Measurements from ENCODE around the gene CFAP61.
"Not testable (repeated sequence)": the region's sequence is repeated elsewhere in the genome, so short reads cannot be mapped to it uniquely, and the experiment has no call there.

Gene CFAP61

GRCh38 chr20:20342066-20342465 lies 289.7 kb downstream of the CFAP61 start:
- H3K36me3 ChIP-seq (ENCODE audit: insufficient read depth, low read length) = no peaks in the 10 kb centered on the region
- no peak overlapping the region for H3K4me3 ChIP-seq (ENCODE audit: low read depth, low read length)
- no peak overlapping the region for H2AFZ ChIP-seq (ENCODE audit: low read length, unreplicated experiment)
- no peaks in the 10 kb centered on the region for H3K79me2 ChIP-seq (ENCODE audit: control insufficient read depth, insufficient read depth, low read length, unreplicated experiment)
- no peaks in the 10 kb centered on the region for H3K4me1 ChIP-seq (ENCODE audit: control insufficient read depth, insufficient read depth, low read length, unreplicated experiment)
- H3K27me3 ChIP-seq (ENCODE audit: insufficient read depth, low read length) = peaks cover 10% of the 10 kb centered on the region
- H3K27ac ChIP-seq (ENCODE audit: low read depth, low read length) = no peak overlapping the region

- Histone ChIP-seq H3K27me3 (ENCODE audit: insufficient read depth, low read length) (peaks cover 10% of the 10 kb centered on the region), H3K27ac (ENCODE audit: low read depth, low read length) (no peak overlapping the region), H3K79me2 (ENCODE audit: control insufficient read depth, insufficient read depth, low read length, unreplicated experiment) (no peaks in the 10 kb centered on the region), H3K4me3 (ENCODE audit: low read depth, low read length) (no peak overlapping the region), H2AFZ (ENCODE audit: low read length, unreplicated experiment) (no peak overlapping the region), H3K36me3 (ENCODE audit: insufficient read depth, low read length) (no peaks in the 10 kb centered on the region), H3K4me1 (ENCODE audit: control insufficient read depth, insufficient read depth, low read length, unreplicated experiment) (no peaks in the 10 kb centered on the region)
Measured at GRCh38 chr20:20343932-20344331, 291.6 kb downstream of the CFAP61 start.

DNA sequence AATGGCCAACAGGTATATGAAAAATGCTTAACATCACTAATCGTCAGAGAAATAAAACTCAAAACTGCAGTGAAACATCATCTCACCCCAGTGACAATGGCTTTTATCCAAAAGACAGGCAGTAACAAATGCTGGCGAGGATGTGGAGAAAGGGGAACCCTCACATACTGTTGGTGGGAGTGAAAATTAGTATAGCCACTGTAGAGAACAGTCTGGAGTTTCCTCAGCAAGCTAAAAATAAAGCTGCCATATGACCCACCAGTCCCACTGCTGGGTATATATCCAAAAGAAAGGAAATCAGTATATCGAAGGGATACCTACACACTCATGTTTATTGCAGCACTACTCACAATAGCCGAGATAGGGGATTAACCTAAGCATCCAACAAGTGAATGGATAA lies 292.1 kb downstream of the CFAP61 start:
- H3K27ac ChIP-seq (ENCODE audit: low read depth, low read length) = no peak overlapping the region
- H3K4me3 ChIP-seq (ENCODE audit: low read depth, low read length) = no peak overlapping the region
- no peaks in the 10 kb centered on the region for H3K4me1 ChIP-seq (ENCODE audit: control insufficient read depth, insufficient read depth, low read length, unreplicated experiment)
- no peaks in the 10 kb centered on the region for H3K36me3 ChIP-seq (ENCODE audit: insufficient read depth, low read length)
- H3K79me2 ChIP-seq (ENCODE audit: control insufficient read depth, insufficient read depth, low read length, unreplicated experiment) = no peaks in the 10 kb centered on the region
- peaks cover 10% of the 10 kb centered on the region for H3K27me3 ChIP-seq (ENCODE audit: insufficient read depth, low read length)
- H2AFZ ChIP-seq (ENCODE audit: low read length, unreplicated experiment) = no peak overlapping the region

- Histone ChIP-seq H3K4me1 (ENCODE audit: control insufficient read depth, insufficient read depth, low read length, unreplicated experiment) (no peaks in the 10 kb centered on the region), H3K27me3 (ENCODE audit: insufficient read depth, low read length) (no peaks in the 10 kb centered on the region), H3K79me2 (ENCODE audit: control insufficient read depth, insufficient read depth, low read length, unreplicated experiment) (no peaks in the 10 kb centered on the region), H3K27ac (ENCODE audit: low read depth, low read length) (no peak overlapping the region), H3K36me3 (ENCODE audit: insufficient read depth, low read length) (no peaks in the 10 kb centered on the region), H3K4me3 (ENCODE audit: low read depth, low read length) (no peak overlapping the region), H2AFZ (ENCODE audit: low read length, unreplicated experiment) (no peak overlapping the region)
Measured at GRCh38 chr20:20353576-20353975, 301.2 kb downstream of the CFAP61 start.

- not testable (repeated sequence) for H3K27me3 ChIP-seq (ENCODE audit: insufficient read depth, low read length); H2AFZ ChIP-seq (ENCODE audit: low read length, unreplicated experiment); H3K4me1 ChIP-seq (ENCODE audit: control insufficient read depth, insufficient read depth, low read length, unreplicated experiment); H3K27ac ChIP-seq (ENCODE audit: low read depth, low read length); H3K4me3 ChIP-seq (ENCODE audit: low read depth, low read length); H3K36me3 ChIP-seq (ENCODE audit: insufficient read depth, low read length); H3K79me2 ChIP-seq (ENCODE audit: control insufficient read depth, insufficient read depth, low read length, unreplicated experiment)
Measured at GRCh38 chr20:20355503-20355902, 303.2 kb downstream of the CFAP61 start.

- H3K27ac ChIP-seq (ENCODE audit: low read depth, low read length) = no peak overlapping the region
- no peaks in the 10 kb centered on the region for H3K36me3 ChIP-seq (ENCODE audit: insufficient read depth, low read length)
- H3K27me3 ChIP-seq (ENCODE audit: insufficient read depth, low read length) = peaks cover 33% of the 10 kb centered on the region
- H3K4me3 ChIP-seq (ENCODE audit: low read depth, low read length) = no peak overlapping the region
- H3K4me1 ChIP-seq (ENCODE audit: control insufficient read depth, insufficient read depth, low read length, unreplicated experiment) = no peaks in the 10 kb centered on the region
- H2AFZ ChIP-seq (ENCODE audit: low read length, unreplicated experiment) = no peak overlapping the region
- no peaks in the 10 kb centered on the region for H3K79me2 ChIP-seq (ENCODE audit: control insufficient read depth, insufficient read depth, low read length, unreplicated experiment)
Measured at GRCh38 chr20:20358801-20359200, 306.5 kb downstream of the CFAP61 start.

- Histone ChIP-seq H2AFZ (ENCODE audit: low read length, unreplicated experiment) (no peak overlapping the region), H3K27me3 (ENCODE audit: insufficient read depth, low read length) (peaks cover 42% of the 10 kb centered on the region), H3K4me1 (ENCODE audit: control insufficient read depth, insufficient read depth, low read length, unreplicated experiment) (no peaks in the 10 kb centered on the region), H3K4me3 (ENCODE audit: low read depth, low read length) (no peak overlapping the region), H3K79me2 (ENCODE audit: control insufficient read depth, insufficient read depth, low read length, unreplicated experiment) (no peaks in the 10 kb centered on the region), H3K27ac (ENCODE audit: low read depth, low read length) (no peak overlapping the region), H3K36me3 (ENCODE audit: insufficient read depth, low read length) (no peaks in the 10 kb centered on the region)
Measured at GRCh38 chr20:20359628-20360027, 307.3 kb downstream of the CFAP61 start.

DNA sequence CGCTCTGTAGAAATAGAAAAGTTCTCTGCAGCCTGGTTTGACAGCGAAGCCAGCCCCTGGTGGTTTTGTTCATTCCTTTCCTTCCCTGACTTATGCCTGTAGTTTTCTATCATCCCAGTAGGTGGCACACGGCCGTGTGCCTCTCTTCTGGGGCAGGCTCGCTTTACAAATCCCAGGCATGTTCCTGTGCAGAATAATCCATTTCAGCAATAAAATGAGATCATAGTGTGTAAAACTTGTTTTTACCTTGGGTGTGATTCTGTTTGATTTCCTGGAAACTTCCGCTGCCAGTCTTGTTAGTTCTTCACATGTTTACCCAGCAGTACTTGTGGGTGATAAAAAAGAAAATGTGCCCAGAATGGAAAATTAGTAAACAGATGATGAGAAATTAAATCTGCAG lies 308.1 kb downstream of the CFAP61 start:
- H3K36me3 ChIP-seq (ENCODE audit: insufficient read depth, low read length) = no peaks in the 10 kb centered on the region
- no peak overlapping the region for H2AFZ ChIP-seq (ENCODE audit: low read length, unreplicated experiment)
- H3K27me3 ChIP-seq (ENCODE audit: insufficient read depth, low read length) = peaks cover 50% of the 10 kb centered on the region
- no peak overlapping the region for H3K27ac ChIP-seq (ENCODE audit: low read depth, low read length)
- H3K4me3 ChIP-seq (ENCODE audit: low read depth, low read length) = no peak overlapping the region
- no peaks in the 10 kb centered on the region for H3K4me1 ChIP-seq (ENCODE audit: control insufficient read depth, insufficient read depth, low read length, unreplicated experiment)
- no peaks in the 10 kb centered on the region for H3K79me2 ChIP-seq (ENCODE audit: control insufficient read depth, insufficient read depth, low read length, unreplicated experiment)

GRCh38 chr20:20362774-20363433 lies 310.6 kb downstream of the CFAP61 start:
- Histone ChIP-seq H3K27me3 (ENCODE audit: insufficient read depth, low read length) (peaks cover 71% of the 10 kb centered on the region), H3K27ac (ENCODE audit: low read depth, low read length) (no peak overlapping the region), H3K4me3 (ENCODE audit: low read depth, low read length) (no peak overlapping the region), H3K36me3 (ENCODE audit: insufficient read depth, low read length) (no peaks in the 10 kb centered on the region), H2AFZ (ENCODE audit: low read length, unreplicated experiment) (no peak overlapping the region), H3K79me2 (ENCODE audit: control insufficient read depth, insufficient read depth, low read length, unreplicated experiment) (no peaks in the 10 kb centered on the region), H3K4me1 (ENCODE audit: control insufficient read depth, insufficient read depth, low read length, unreplicated experiment) (no peaks in the 10 kb centered on the region)

GRCh38 chr20:20363434-20363798 lies 311.1 kb downstream of the CFAP61 start:
- H2AFZ ChIP-seq (ENCODE audit: low read length, unreplicated experiment) = no peak overlapping the region
- H3K4me3 ChIP-seq (ENCODE audit: low read depth, low read length) = no peak overlapping the region
- H3K27ac ChIP-seq (ENCODE audit: low read depth, low read length) = no peak overlapping the region
- H3K4me1 ChIP-seq (ENCODE audit: control insufficient read depth, insufficient read depth, low read length, unreplicated experiment) = no peaks in the 10 kb centered on the region
- no peaks in the 10 kb centered on the region for H3K36me3 ChIP-seq (ENCODE audit: insufficient read depth, low read length)
- H3K79me2 ChIP-seq (ENCODE audit: control insufficient read depth, insufficient read depth, low read length, unreplicated experiment) = no peaks in the 10 kb centered on the region
- H3K27me3 ChIP-seq (ENCODE audit: insufficient read depth, low read length) = peaks cover 71% of the 10 kb centered on the region

DNA sequence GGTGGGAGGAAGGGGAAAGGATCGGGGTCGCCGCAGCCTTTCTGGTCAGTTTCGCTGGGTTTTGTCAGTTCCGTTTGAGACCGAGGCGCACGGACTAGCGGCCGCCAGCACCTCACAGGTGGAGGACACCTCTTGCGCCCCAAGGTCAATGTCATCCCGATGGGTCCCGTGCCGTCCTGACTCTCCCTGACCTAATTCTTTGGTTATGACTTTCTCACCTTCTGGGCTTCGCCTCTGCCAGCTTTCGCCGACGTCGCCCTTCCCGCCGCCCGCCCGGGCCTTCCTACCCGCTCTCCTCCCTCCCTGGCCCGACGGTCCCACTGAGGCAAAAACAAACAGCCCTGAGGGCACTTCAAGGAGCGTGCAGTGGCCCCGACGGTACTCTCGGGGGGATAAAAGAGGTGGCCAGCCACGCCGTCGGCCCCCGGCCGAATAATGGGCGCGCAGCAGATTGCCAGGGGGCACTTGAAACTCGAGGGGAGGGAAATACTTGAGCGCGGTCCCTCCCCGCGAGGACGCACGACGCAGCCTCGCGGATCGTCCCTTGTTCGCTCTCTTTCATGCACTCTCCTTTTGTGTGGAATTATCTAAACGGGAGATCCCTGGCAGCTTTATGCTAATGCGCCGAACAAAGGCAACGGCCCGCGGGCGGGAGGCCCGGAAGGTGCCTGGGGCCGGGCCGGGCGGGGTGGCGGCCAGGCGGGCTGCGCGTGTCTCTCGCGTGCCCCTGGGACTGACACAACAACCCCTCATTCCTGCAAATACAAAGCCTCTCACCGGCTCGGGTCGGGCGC lies 311.7 kb downstream of the CFAP61 start:
- H2AFZ ChIP-seq (ENCODE audit: low read length, unreplicated experiment) = no peak overlapping the region

More for the DNA sequence above, 311.7 kb downstream of the CFAP61 start:
- H3K4me3 ChIP-seq (ENCODE audit: low read depth, low read length) = no peak overlapping the region
- peaks cover 74% of the 10 kb centered on the region for H3K27me3 ChIP-seq (ENCODE audit: insufficient read depth, low read length)
- no peak overlapping the region for H3K27ac ChIP-seq (ENCODE audit: low read depth, low read length)
- H3K79me2 ChIP-seq (ENCODE audit: control insufficient read depth, insufficient read depth, low read length, unreplicated experiment) = no peaks in the 10 kb centered on the region
- no peaks in the 10 kb centered on the region for H3K36me3 ChIP-seq (ENCODE audit: insufficient read depth, low read length)
- H3K4me1 ChIP-seq (ENCODE audit: control insufficient read depth, insufficient read depth, low read length, unreplicated experiment) = no peaks in the 10 kb centered on the region

Measured in ACC112 (cell line).